SJCRH30 (cell line): ENCODE data around the gene KIF13A. TPM values are rescaled to one million over a fixed set of nuclear protein-coding genes. Genes with fewer than 3 reads are reported as not detected.
A peak's percentile ranks its signal among the peaks of the same experiment; 100 is the strongest.
"Not testable (repeated sequence)": the region's sequence is repeated elsewhere in the genome, so short reads cannot be mapped to it uniquely, and the experiment has no call there.

Experiments used
- DNase-seq, 2 experiments: peaks; one replicate each; pipeline ENCODE4 v3.0.0-alpha.2; 2015 to 2020
- H3K27ac ChIP-seq: fragments of 250-450 bp; sonication (Bioruptor Pico); 2 replicates; pipeline ENCODE4 v1.5.1; 2020; ENCODE audit warnings: mild to moderate bottlenecking, moderate library complexity
- H3K27me3 ChIP-seq: fragments of 250-450 bp; sonication (Bioruptor Pico); 2 replicates; pipeline ENCODE4 v1.5.1; 2020; ENCODE audit warnings: mild to moderate bottlenecking, moderate library complexity
- H3K36me3 ChIP-seq: fragments of 250-450 bp; sonication (Bioruptor Pico); 2 replicates; pipeline ENCODE4 v1.5.1; 2020; ENCODE audit warnings: mild to moderate bottlenecking, moderate library complexity
- H3K4me1 ChIP-seq: fragments of 250-450 bp; sonication (Bioruptor Pico); 2 replicates; pipeline ENCODE4 v1.5.1; 2020; ENCODE audit warnings: mild to moderate bottlenecking, moderate library complexity
- H3K4me3 ChIP-seq: fragments of 250-450 bp; sonication (Bioruptor Pico); 2 replicates; pipeline ENCODE4 v1.5.1; 2020; ENCODE audit warnings: mild to moderate bottlenecking, moderate library complexity
- H3K9me3 ChIP-seq: fragments of 250-450 bp; sonication (Bioruptor Pico); replicated peaks from 2 replicates; pipeline ENCODE4 v1.5.1; 2020; ENCODE audit warnings: mild to moderate bottlenecking, moderate library complexity
- total RNA-seq: library from RNA; depleted of rRNA; stranded (reverse); fragments of >200 nt; shearing (Covaris generic); gene quantifications from 2 replicates; pipeline ENCODE4 v1.2.3, GENCODE V29; 2014

Gene KIF13A
- total RNA-seq, 1 experiment from 2014 or later = 13.3 TPM

GRCh38 chr6:17967668-17968518 is 19.5 kb downstream of the KIF13A start:
- Histone ChIP-seq H3K4me3 (no peak overlapping the region), H3K4me1 (peaks cover 23% of the 10 kb centered on the region), H3K27me3 (no peaks in the 10 kb centered on the region), H3K36me3 (no peaks in the 10 kb centered on the region), H3K27ac (no peak overlapping the region), H3K9me3 (no peaks in the 10 kb centered on the region)
- DNase-seq = no peak

DNA sequence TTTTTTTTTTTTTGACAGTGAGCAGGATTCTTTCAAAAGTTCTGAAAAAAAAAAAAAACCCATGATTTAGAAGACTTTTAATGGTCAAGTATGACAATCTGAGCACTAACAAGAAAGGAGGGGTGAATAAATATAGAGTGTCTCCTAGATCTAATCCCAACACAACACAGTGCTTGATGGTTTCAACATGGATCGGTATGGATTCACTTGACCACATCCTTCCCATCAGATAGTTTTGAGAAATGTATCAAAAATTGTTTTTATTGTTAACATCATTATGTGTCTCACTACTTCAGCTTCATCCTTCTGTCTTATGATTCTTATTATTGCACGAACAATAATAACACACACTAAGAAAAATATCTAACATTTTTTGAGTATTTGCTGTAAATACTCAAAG is 21.0 kb downstream of the KIF13A start:
- Histone ChIP-seq H3K9me3 (no peaks in the 10 kb centered on the region), H3K27me3 (no peaks in the 10 kb centered on the region), H3K4me1 (peaks cover 30% of the 10 kb centered on the region), H3K36me3 (no peaks in the 10 kb centered on the region), H3K27ac (no peak overlapping the region), H3K4me3 (no peak overlapping the region)
- DNase-seq = no peak

- no peak for DNase-seq
- H3K36me3 ChIP-seq = no peaks in the 10 kb centered on the region
- H3K27ac ChIP-seq = no peak overlapping the region
- no peaks in the 10 kb centered on the region for H3K27me3 ChIP-seq
- H3K4me1 ChIP-seq = peaks cover 30% of the 10 kb centered on the region
- no peaks in the 10 kb centered on the region for H3K9me3 ChIP-seq
- no peak overlapping the region for H3K4me3 ChIP-seq
Observed at GRCh38 chr6:17965397-17965796, 22.0 kb downstream of the KIF13A start.

DNA sequence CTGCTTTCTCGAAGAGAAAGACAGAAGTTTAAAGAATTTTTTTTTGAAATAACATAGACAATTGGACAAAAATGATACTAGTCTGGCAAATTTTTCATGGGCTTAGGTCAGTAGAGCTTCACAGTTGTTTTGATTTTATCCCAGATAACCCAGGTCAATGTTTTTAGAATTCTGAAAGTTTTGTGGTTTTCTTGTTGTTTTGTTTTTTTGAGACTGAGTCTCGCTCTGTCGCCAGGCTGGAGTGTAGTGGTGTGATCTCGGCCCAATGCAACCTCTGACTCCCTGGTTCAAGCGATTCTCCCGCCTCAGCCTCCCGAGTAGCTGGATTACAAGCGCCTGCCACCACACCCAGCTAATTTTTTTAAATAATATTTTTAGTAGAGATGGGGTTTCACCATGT is 22.8 kb downstream of the KIF13A start:
- no peaks in the 10 kb centered on the region for H3K27me3 ChIP-seq
- H3K36me3 ChIP-seq = no peaks in the 10 kb centered on the region
- H3K4me1 ChIP-seq = peaks cover 30% of the 10 kb centered on the region
- peak in 1 of 2 experiments; percentile 4 for DNase-seq
- H3K27ac ChIP-seq = peak overlapping the region; percentile 28
- H3K4me3 ChIP-seq = no peak overlapping the region
- H3K9me3 ChIP-seq = no peaks in the 10 kb centered on the region

DNA sequence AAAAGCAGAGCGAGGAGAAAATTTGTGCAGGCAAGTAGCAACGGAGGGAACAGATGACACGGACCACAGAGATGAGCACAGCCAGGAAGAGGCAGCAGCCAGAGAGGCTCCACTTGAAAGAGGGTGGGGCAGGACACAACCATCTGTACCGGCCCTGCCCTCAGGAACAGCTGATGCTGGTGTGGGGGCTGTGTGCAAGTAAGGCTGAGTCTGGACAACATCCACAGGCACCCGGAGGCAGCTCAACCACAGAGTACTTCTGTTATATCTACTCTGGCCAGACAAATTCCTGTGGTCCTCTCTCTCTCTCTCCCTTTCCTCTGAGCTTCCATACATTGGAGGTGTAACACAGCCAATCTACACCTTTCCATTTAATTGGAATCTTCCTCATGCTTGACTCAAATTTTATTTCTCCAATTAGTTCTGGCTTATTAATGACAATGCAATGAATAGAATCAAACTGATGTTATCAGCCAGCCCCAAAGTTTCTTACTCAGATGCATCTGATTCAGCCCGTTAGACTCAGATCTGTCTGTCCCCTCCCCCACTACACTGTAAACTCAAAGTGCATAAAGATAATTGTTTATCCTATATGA is 24.9 kb downstream of the KIF13A start:
- Histone ChIP-seq H3K27ac (peak overlapping the region; percentile 51), H3K4me1 (peaks cover 30% of the 10 kb centered on the region), H3K9me3 (no peaks in the 10 kb centered on the region), H3K27me3 (no peaks in the 10 kb centered on the region), H3K36me3 (no peaks in the 10 kb centered on the region), H3K4me3 (no peak overlapping the region)
- DNase-seq = peak; percentile 91 to 93

GRCh38 chr6:17959302-17959701 is 28.1 kb downstream of the KIF13A start:
- Histone ChIP-seq H3K4me1 (peaks cover 14% of the 10 kb centered on the region), H3K36me3 (no peaks in the 10 kb centered on the region), H3K9me3 (no peaks in the 10 kb centered on the region), H3K27me3 (no peaks in the 10 kb centered on the region), H3K4me3 (no peak overlapping the region), H3K27ac (no peak overlapping the region)
- no peak for DNase-seq

DNA sequence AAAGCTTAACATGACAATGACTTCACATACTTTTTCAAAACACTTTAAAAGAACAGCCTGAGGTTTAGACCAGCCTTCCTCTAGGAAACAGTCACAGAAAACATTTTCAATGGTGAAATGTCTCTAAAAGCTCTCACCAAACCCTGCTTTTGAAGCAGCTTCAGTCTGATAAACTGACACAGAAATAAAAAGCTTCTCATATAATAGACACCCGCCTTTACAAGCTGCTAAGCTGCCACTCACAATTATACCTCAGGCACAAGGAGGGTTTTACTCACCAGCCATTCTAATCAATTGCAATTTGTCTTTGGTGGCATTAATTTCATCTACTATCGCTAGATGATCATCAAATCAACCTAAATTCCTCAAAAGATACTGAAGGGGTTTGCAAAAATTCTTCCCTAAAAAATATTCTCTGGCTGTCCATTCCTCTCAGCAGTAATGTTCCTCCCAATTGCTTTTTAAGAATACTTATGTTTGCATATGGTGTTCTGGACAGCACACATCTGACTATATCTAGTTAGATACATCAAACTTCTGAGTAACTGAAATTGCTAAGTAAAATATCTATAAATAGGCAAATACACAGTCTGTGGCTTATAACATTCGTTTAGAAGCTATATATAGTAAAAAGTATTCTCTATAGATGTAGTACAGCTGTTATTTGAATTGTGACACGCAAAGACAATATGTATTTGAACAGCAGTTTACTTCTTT is 29.4 kb downstream of the KIF13A start:
- Histone ChIP-seq H3K9me3 (no peaks in the 10 kb centered on the region), H3K36me3 (no peaks in the 10 kb centered on the region), H3K4me1 (peaks cover 8% of the 10 kb centered on the region), H3K4me3 (no peak overlapping the region), H3K27me3 (no peaks in the 10 kb centered on the region), H3K27ac (no peak overlapping the region)
- no peak for DNase-seq

- Histone ChIP-seq H3K4me3 (no peak overlapping the region), H3K27ac (no peak overlapping the region), H3K4me1 (0 out of 2 replicates have a peak, but pooled peaks cover 4% of the 10 kb centered on the region), H3K36me3 (no peaks in the 10 kb centered on the region), H3K9me3 (no peaks in the 10 kb centered on the region), H3K27me3 (no peaks in the 10 kb centered on the region)
- no peak for DNase-seq
Observed at GRCh38 chr6:17957498-17957897, 29.9 kb downstream of the KIF13A start.

DNA sequence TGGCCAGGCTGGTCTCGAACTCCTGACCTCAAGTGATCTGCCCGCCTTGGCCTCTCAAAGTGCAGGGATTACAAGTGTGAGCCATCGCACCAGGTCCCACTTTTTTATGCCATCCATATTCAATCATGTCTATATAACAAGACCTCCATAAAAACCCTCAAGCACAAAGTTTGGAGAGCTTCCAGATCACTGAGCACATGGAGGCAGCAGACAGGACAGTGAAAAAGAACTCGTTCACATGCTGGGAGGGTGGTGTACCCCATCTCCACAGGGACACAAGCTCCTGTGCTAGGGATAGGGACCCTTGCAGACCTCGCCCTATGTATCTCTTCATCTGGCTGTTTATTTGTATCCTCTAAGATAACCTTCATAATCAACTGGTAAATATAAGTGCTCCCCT is 30.3 kb downstream of the KIF13A start:
- H3K9me3 ChIP-seq = no peaks in the 10 kb centered on the region
- no peak overlapping the region for H3K27ac ChIP-seq

GRCh38 chr6:17950095-17950494 is 37.3 kb downstream of the KIF13A start:
- no peak overlapping the region for H3K4me3 ChIP-seq
- no peaks in the 10 kb centered on the region for H3K27me3 ChIP-seq
- H3K27ac ChIP-seq = no peak overlapping the region
- H3K9me3 ChIP-seq = no peaks in the 10 kb centered on the region
- H3K4me1 ChIP-seq = 0 out of 2 replicates have a peak, but pooled peaks cover 7% of the 10 kb centered on the region
- DNase-seq = no peak
- no peaks in the 10 kb centered on the region for H3K36me3 ChIP-seq

More for the DNA sequence above, 30.3 kb downstream of the KIF13A start:
- H3K36me3 ChIP-seq = no peaks in the 10 kb centered on the region
- H3K4me3 ChIP-seq = no peak overlapping the region
- H3K4me1 ChIP-seq = 0 out of 2 replicates have a peak, but pooled peaks cover 3% of the 10 kb centered on the region
- no peak for DNase-seq
- no peaks in the 10 kb centered on the region for H3K27me3 ChIP-seq

DNA sequence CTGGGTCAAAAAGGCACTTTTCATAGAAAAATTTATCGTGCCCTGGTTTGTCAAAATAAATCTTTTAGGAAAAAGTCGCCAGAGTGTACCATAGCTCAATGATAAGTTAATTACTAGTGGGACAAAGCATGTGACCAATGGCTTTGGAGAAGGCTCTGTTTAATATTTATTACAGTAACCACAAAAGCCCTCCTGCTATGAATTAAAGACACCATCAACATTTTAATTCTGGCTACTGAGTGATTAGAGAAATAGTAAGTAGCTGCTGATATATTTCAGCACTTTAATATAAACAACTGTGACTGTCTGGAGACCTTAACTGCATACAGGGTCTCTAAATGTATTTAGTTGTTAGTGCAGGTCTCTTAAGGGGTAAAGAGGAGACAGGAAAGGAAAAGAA is 38.3 kb downstream of the KIF13A start:
- H3K4me3 ChIP-seq = no peak overlapping the region
- H3K36me3 ChIP-seq = no peaks in the 10 kb centered on the region
- H3K27me3 ChIP-seq = no peaks in the 10 kb centered on the region
- 0 out of 2 replicates have a peak, but pooled peaks cover 7% of the 10 kb centered on the region for H3K4me1 ChIP-seq
- DNase-seq = no peak
- H3K27ac ChIP-seq = no peak overlapping the region
- H3K9me3 ChIP-seq = no peaks in the 10 kb centered on the region

DNA sequence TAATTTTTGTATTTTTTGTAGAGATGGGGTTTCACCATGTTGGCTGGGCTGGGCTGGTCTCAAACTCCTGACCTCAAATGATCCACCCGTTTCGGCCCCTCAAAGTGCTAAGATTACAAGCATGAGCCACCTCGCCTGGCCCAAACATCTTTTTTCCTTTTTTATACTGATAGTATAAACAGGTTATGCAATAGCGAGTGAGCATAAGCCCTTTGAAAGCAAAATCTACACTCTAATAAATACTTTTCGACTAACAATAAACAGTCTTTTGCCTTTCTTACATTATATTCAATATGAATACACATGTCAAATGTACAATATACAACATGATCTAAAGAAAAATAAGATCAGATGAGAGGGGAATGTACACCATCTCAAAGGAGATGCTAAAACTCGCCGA is 38.7 kb downstream of the KIF13A start:
- no peak for DNase-seq
- Histone ChIP-seq H3K27ac (no peak overlapping the region), H3K27me3 (no peaks in the 10 kb centered on the region), H3K4me1 (0 out of 2 replicates have a peak, but pooled peaks cover 7% of the 10 kb centered on the region), H3K4me3 (no peak overlapping the region), H3K9me3 (no peaks in the 10 kb centered on the region), H3K36me3 (no peaks in the 10 kb centered on the region)

GRCh38 chr6:17947574-17947973 is 39.9 kb downstream of the KIF13A start:
- not testable (repeated sequence) for H3K4me3 ChIP-seq, H3K27ac ChIP-seq, H3K4me1 ChIP-seq, H3K9me3 ChIP-seq, H3K27me3 ChIP-seq, DNase-seq, H3K36me3 ChIP-seq

DNA sequence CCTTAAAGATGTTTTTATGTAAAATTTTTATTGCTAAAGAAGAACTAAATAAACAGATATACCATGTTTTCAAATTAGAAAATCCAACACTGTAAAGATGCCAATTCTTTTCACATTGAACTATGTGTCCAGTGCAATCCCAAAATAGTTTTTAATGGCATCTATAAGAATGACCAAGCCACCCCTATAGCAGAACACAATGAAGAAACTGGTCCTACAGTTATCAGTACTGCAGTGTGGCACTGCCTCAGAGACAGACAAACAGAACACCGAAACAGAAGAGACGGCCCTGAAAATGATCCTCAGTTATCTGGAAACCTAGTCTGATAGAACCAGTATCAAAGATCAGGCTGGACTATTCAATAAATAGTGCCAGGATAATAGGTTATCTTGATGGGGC is 41.9 kb downstream of the KIF13A start:
- H3K27me3 ChIP-seq = no peaks in the 10 kb centered on the region
- H3K27ac ChIP-seq = no peak overlapping the region
- DNase-seq = no peak
- H3K4me1 ChIP-seq = 0 out of 2 replicates have a peak, but pooled peaks cover 7% of the 10 kb centered on the region
- H3K9me3 ChIP-seq = no peaks in the 10 kb centered on the region
- no peaks in the 10 kb centered on the region for H3K36me3 ChIP-seq
- no peak overlapping the region for H3K4me3 ChIP-seq

- Histone ChIP-seq H3K27me3 (no peaks in the 10 kb centered on the region), H3K27ac (no peak overlapping the region), H3K36me3 (no peaks in the 10 kb centered on the region), H3K4me1 (0 out of 2 replicates have a peak, but pooled peaks cover 2% of the 10 kb centered on the region), H3K4me3 (no peak overlapping the region), H3K9me3 (no peaks in the 10 kb centered on the region)
- DNase-seq = no peak
Observed at GRCh38 chr6:17945111-17945510, 42.3 kb downstream of the KIF13A start.
